Measurements from ENCODE around the gene TNRC18.

The TNRC18 gene

DNA sequence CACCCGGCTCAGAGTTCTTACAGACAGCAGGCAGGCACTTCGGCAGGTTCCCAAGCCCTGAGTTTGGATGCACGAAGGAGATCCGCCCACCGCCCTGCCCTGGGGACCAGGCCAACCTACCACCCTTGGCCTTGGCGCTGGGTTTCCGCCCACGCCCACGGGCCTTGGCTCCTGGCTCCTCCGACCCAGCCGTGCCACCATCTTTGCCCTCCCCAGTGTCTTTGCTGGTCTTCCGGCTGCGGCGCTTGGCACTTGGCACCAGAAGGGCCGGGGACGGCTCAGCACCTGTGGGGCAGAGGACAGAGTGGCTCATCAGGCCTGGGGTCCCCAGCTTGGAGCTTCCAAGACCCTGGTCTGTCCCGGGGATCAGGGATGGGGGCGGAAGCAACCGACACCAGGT, 108.8 kb downstream of the TNRC18 start:
- TF ChIP-seq FOXM1 (IDR thresholded peaks at IDR 0.05; ENCODE audit: borderline replicate concordance, low read depth) (no peak), NFIC (IDR thresholded peaks at IDR 0.05) (no peak), TEAD4 (IDR thresholded peaks at IDR 0.05) (no peak), RAD21 (IDR thresholded peaks at IDR 0.05; ENCODE audit: low read depth) (no peak), USF1 (IDR thresholded peaks at IDR 0.05) (no peak), CEBPB (IDR thresholded peaks at IDR 0.05) (no peak), TCF12 (IDR thresholded peaks at IDR 0.05; ENCODE audit: low read depth) (no peak), TAF1 (IDR thresholded peaks at IDR 0.05; ENCODE audit: low read depth) (no peak), REST (IDR thresholded peaks at IDR 0.05; ENCODE audit: low read depth) (no peak), YY1 (IDR thresholded peaks at IDR 0.05; ENCODE audit: low read depth) (no peak), EGR1 (IDR thresholded peaks at IDR 0.05) (no peak), CREB1 (IDR thresholded peaks at IDR 0.05; ENCODE audit: low read depth) (no peak), ZBTB7A (IDR thresholded peaks at IDR 0.05; ENCODE audit: low read depth) (no peak), EP300 (IDR thresholded peaks at IDR 0.05; ENCODE audit: borderline replicate concordance) (no peak)
- TF ChIP-seq, protein P1, sequence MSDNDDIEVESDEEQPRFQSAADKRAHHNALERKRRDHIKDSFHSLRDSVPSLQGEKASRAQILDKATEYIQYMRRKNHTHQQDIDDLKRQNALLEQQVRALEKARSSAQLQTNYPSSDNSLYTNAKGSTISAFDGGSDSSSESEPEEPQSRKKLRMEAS (IDR thresholded peaks at IDR 0.05): no peak

DNA sequence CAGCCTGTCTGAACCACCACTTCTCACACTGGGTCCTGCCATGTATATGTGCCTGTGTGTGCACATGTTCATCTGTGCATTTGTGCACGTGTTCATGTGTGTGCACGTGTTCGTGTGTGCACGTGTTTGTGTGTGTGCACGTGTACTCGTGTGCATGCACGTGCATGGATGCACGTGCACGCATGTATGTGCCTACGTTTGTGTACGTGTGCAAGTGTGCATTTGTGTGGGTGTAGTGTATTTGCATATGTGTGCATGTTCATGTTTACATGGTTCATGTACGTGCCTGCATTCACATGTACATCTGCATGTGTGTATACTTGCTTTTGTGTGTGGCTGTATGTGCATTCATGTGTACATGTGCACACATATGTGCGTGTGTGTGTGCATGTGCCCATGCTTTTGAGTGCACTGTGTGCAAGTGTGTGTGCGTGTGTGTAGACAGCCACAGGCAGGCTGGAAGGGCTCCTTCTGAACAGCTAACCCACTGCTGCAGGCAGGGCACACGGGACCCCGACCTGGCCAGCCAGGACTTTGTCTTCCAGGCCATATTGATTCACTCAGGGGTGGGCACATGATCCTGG, 112.7 kb downstream of the TNRC18 start:
- TF ChIP-seq NFIC (IDR thresholded peaks at IDR 0.05) (no peak), CEBPB (IDR thresholded peaks at IDR 0.05) (no peak), RAD21 (IDR thresholded peaks at IDR 0.05; ENCODE audit: low read depth) (no peak), EP300 (IDR thresholded peaks at IDR 0.05; ENCODE audit: borderline replicate concordance) (no peak), TAF1 (IDR thresholded peaks at IDR 0.05; ENCODE audit: low read depth) (no peak), YY1 (IDR thresholded peaks at IDR 0.05; ENCODE audit: low read depth) (no peak), REST (IDR thresholded peaks at IDR 0.05; ENCODE audit: low read depth) (no peak), TCF12 (IDR thresholded peaks at IDR 0.05; ENCODE audit: low read depth) (no peak), EGR1 (IDR thresholded peaks at IDR 0.05) (no peak), ZBTB7A (IDR thresholded peaks at IDR 0.05; ENCODE audit: low read depth) (no peak), USF1 (IDR thresholded peaks at IDR 0.05) (no peak), FOXM1 (IDR thresholded peaks at IDR 0.05; ENCODE audit: borderline replicate concordance, low read depth) (no peak), TEAD4 (IDR thresholded peaks at IDR 0.05) (no peak), CREB1 (IDR thresholded peaks at IDR 0.05; ENCODE audit: low read depth) (no peak)
- TF ChIP-seq, protein P1 (IDR thresholded peaks at IDR 0.05): no peak

- no peak for TF ChIP-seq EP300 (IDR thresholded peaks at IDR 0.05; ENCODE audit: borderline replicate concordance)
- no peak for TF ChIP-seq RAD21 (IDR thresholded peaks at IDR 0.05; ENCODE audit: low read depth)
- TF ChIP-seq REST (IDR thresholded peaks at IDR 0.05; ENCODE audit: low read depth): no peak
- TF ChIP-seq FOXM1 (IDR thresholded peaks at IDR 0.05; ENCODE audit: borderline replicate concordance, low read depth): no peak
- no peak for TF ChIP-seq EGR1 (IDR thresholded peaks at IDR 0.05)
- TF ChIP-seq USF1 (IDR thresholded peaks at IDR 0.05): no peak
- no peak for TF ChIP-seq NFIC (IDR thresholded peaks at IDR 0.05)
- TF ChIP-seq TAF1 (IDR thresholded peaks at IDR 0.05; ENCODE audit: low read depth): no peak
- TF ChIP-seq CREB1 (IDR thresholded peaks at IDR 0.05; ENCODE audit: low read depth): no peak
- no peak for TF ChIP-seq ZBTB7A (IDR thresholded peaks at IDR 0.05; ENCODE audit: low read depth)
- no peak for TF ChIP-seq TCF12 (IDR thresholded peaks at IDR 0.05; ENCODE audit: low read depth)
- no peak for TF ChIP-seq CEBPB (IDR thresholded peaks at IDR 0.05)
- TF ChIP-seq, protein P1 (IDR thresholded peaks at IDR 0.05): no peak
- TF ChIP-seq TEAD4 (IDR thresholded peaks at IDR 0.05): no peak
- TF ChIP-seq YY1 (IDR thresholded peaks at IDR 0.05; ENCODE audit: low read depth): no peak
Observed at GRCh38 chr7:5309146-5309545, 114.5 kb downstream of the TNRC18 start.

All from Ishikawa (cell line).